Activated CD8-positive, alpha-beta memory T cell treated with anti-CD3 and anti-CD28 coated beads for 48 hours (primary cell): ENCODE data around the gene TENM3.

Source experiments
- DNase-seq, 3 experiments: peaks; one replicate each; pipeline ENCODE4 v3.0.0-alpha.2; 2020; ENCODE audit warnings: low read depth in 2 of 3, low spot score in 2 of 3

TENM3 gene

DNA sequence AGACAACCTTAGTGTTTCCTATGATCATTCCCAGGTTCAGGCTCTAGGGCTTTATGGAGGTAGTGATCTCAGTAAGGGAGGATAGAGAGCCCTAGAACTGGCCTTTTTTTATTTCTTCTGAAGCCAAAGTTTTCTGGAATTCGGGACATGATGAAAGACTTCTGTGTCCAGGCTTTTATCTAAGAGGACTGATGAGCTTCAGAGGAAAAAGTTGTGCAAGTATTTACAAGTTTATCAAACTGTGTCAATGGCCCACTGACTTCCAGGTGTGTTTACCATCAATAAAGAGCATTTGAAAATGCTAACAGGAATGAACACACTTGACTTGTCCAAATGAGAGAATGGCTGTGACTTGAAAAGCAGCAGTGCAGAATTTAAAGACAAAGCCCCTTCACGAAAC lies 419.3 kb downstream of the TENM3 start:
- no peak for DNase-seq

DNA sequence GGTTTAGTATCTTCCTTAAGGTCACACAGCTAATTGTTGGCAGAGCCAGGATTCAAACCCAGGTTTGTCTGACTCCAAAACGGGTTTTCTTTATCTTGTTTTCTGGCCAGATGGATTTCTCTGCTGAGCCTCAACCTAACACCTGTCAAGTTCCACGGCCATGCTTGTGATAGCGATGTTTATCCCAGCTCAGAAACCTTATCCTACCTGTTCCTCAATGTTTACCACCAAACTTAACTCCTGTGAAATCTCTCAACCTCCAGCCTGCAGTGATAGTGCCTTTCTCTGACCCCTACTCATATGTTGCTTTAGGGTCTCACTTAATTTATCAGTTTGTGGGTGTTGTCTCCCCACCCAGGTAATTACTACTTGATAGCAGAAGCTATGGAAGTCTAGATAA lies 428.0 kb downstream of the TENM3 start:
- no peak for DNase-seq

DNA sequence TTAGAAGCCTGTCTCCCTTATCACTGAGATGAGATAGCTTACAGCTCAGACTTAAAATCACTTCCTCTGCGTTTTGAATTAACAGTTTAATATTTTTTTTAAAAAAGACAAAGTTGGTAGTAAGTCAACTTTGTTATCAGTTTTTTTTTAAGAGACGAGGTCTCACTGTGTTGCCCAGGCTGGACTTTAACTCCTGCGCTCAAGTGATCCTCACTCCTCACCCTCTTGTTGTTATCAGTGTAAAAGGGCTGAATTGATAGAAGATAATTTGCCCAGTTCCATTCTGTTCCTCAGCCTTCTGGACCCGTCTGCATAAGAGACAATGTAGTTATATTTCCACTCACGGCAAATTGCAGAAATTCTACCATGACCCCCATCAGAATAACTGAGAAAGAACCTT lies 428.5 kb downstream of the TENM3 start:
- no peak for DNase-seq

DNA sequence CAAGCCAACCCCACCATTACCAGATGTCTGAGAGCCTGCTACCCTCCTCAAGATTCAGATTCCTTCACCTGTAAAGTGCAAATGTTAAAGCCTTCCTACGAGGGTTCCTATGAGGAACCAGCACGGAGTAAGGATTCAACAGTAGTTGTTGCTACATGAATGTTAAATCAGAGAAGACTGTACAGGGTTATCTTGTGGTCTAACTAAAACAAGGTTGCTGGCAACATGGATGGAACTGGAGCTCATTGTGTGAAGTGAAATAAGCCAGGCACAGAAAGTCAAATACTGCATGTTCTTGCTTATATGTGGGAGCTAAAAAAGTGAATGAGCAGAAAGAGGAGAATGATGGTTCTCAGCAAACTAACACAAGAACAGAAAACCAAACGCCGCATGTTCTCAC lies 435.4 kb downstream of the TENM3 start:
- DNase-seq: no peak

DNA sequence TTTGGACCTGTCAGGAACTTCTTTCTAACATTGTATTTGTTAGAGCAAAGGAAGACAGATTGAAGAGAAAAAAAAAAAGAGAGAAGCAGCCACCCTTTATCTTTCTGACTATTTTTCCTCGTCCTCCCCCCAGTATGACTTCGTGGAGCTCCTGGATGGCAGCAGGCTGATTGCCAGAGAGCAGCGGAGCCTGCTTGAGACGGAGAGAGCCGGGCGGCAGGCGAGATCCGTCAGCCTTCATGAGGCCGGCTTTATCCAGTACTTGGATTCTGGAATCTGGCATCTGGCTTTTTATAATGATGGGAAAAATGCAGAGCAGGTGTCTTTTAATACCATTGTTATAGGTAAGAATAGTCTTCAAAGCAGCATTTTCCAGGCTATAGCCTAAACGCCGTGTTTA lies 436.3 kb downstream of the TENM3 start:
- DNase-seq: no peak

DNA sequence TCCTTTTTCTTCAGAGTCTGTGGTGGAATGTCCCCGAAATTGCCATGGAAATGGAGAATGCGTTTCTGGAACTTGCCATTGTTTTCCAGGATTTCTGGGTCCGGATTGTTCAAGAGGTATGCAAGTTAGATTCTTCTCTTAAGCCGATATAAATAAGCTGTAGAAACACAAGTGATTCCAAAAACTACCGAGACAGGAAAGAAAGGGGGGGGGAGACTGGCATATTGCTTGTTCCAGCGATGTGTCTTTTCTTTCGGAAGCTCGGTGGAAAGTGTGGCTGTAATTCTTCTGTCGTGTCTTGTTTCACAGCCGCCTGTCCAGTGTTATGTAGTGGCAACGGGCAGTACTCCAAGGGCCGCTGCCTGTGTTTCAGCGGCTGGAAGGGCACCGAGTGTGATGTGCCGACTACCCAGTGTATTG lies 437.0 kb downstream of the TENM3 start:
- DNase-seq: no peak

DNA sequence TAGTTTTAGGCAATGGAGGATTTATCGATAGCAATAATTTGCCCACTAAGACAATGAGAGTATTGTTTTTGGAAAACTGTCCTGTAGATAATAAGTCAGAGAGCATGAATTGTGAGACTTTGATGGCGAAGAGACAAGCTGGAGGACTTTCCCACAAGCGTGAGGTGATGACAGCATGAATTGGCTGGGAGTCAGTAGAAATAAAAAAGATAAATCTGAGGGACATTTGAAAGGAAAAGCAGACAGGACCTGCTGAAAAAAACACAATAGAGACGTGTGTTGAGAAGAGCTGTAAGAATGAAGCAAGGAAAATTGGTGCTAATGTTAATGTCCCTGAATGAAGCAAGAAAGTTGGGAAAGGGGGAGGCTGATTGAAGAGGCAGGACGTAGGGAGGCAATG lies 440.5 kb downstream of the TENM3 start:
- DNase-seq: no peak

DNA sequence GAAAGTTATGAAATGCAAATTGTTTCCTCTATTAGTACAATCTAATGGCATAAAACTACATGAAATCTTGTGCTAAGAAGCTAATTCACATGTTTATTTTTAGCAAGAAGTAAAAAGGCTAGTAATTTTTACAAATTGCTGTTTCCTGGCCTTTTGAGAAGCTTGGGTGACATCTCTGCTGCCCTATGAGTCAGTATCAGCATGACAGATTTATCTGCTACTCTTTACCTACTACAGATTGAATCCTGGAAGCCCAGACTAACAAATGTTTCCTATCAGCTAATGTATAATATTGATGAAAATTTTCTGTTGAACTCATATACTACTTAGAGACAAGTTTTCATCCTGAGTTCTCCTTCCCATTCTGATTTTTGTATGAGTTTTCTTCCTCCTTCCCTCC lies 441.6 kb downstream of the TENM3 start:
- DNase-seq: no peak

DNA sequence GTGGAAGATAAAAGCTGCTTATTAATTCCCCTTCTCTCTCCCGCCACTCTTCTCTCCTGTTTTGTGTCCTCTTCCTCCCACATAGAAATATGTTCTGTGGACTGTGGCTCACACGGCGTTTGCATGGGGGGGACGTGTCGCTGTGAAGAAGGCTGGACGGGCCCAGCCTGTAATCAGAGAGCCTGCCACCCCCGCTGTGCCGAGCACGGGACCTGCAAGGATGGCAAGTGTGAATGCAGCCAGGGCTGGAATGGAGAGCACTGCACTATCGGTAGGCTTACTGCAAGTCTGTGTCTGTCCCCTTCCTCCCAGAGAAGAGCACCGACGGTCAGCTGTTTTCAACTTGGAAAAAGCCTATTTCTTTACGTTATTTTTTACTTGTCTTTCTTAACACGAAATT lies 444.9 kb downstream of the TENM3 start:
- no peak for DNase-seq

DNA sequence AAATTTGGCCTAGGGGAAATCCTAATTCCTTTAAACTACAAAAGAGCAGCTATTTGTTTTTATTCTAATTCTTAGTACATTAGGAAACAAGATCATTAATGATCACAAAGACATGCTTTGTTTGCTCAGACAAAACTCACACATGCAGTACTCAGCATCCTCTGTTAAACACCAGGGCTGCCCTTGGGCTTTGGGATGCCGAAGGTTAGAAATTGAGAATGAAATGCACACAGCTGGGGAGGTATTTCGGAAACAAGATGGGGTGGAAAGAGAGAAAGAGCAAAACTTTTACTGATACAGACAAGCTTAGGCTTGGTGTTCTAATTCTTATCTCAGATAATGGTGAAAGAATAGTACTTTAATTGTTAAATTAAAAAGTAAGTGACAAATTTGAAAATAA lies 451.3 kb downstream of the TENM3 start:
- no peak for DNase-seq

DNA sequence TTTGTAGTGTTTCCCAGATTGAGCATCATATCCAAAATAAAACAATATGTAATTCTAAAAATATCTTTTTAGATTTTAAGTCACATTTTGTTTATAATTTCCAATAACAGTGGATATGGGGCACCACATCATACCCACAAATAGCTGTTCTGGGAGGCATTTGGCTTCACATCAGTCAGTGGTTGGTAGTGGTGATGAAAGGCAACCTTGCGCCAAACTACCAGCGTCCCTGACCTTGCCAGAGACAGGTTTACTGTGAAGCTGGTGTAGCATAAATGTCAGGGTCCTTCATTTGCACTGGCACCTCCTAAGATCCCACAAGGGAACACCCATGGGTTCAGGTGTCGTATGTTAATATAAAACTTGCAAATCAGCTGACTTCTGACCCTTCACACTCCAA lies 451.8 kb downstream of the TENM3 start:
- DNase-seq: no peak

DNA sequence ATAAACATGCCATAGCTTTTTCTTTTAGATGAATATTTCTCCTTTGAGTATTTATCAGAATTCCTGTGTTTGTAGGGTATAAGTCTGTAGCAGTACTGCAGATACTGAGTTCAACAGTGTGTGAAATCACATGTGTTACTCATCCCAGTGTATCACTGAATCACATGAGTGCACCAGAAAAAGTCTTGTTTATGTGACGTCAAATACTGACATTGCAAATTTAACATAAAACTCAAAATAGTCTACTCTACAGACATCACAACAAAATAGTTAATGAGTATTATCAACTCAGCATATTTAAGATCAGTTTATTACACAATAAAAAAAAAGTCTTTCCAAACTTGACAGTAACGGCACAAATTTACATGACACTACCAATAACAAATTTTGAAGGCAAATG lies 452.6 kb downstream of the TENM3 start:
- DNase-seq: no peak

DNA sequence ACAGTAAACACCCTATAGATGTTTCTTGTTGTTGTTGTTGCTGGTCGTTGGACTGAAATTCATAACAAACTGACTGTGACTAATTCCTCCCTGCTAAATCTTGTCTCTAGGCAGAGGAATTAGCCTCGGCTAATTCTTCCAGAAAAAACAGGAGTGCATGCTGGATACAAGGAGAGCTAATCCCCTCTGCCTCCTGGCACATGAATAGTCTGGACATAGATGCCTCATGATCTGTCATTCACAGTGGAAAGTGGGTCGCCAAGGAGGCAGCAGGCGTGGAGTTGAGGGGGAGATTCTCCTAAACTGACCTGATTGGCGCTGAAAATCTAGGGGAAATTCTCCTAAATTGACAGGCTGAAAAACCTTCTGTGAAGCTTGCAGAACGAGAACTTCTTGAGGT lies 453.9 kb downstream of the TENM3 start:
- no peak for DNase-seq

DNA sequence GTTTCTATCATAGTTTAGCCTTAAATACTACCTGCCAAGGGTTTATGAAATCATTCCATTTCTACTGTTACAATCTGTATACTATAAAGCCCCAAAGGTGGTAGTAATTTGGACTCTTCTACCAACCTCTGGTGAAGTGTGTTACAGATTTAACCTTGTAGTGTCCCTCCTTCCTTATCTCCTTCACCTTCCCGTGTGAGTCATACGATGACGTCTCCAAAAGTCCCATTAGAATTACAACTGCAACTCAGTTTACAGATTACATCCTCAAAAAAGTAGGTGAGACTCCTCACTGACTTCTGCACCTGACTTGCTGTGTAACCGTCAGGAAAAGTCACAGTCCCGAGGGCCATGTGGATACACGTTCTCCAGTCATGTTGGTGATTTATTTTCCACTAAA lies 455.0 kb downstream of the TENM3 start:
- DNase-seq: no peak

DNA sequence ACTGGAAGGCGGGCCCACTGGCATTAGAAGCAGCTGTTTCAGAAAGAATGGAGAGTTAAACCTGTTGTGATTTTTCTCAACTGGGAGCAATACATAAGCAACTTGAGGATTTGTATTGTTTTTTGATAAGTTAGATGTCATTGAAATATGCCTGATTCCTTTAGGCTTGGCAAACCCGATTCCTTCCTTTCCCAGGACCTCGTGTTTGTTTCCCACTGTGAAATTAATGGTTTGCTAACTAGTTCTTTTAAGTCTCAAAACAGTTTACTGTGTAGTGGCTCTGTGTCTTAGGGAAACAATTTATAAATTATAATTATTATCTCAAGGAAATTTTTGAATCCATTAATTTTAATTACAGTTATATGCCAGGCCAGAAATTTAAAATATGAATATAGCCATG lies 456.0 kb downstream of the TENM3 start:
- DNase-seq: no peak

DNA sequence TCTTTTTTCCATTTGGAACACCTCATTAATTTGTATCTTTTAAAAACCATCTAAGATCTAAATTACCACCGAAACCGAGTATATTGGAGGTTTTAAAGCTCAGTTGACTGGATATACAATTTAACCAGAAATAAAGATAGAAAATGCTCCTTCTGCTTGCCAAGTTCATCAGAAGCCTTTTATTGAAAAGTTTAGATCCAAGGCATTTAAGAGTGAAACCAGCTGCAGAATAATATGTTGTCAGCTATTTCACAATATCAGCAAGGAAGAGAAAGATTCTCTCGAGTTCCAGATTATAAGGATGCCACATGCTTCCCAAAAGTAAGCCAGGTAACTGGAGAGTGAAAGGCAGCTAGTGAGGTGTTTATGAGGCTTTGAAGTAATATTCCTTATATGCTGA lies 456.6 kb downstream of the TENM3 start:
- no peak for DNase-seq

DNA sequence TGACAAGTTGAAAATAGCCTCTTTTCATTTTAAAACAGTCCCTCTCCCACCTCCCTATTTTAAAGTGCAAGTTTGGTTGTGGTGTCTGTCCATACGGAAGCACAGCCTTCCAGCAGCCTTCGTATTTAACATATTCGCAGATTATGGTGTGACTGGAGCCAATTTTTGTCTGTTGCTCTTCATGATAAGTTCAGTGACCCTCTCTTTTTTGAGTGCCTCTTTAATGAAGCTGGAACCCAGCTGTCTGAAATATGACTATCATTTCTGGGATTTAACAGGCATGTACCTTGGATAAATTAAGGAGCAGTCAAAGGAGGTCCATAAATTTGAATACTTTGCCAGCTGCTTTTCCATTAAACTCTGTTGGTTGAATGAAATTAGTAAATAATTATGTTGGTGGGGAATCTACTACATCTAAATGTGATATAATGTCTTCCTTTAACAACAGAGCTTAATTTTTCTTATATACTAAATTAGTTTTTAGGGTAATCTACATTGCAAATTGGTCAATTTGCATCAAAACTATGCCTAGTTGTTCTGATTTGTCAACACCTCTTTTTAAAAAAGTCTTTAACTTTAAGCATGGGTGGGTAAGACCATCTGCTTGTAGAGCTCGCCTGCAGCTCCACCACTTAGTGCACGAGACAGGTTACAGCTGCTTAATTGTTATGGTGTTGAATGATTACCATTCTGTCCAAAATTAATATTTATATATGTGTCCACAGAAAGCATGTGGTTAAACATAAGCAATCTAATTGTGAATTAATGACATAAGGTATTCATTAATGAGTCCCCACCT lies 457.4 kb downstream of the TENM3 start:
- DNase-seq: no peak

DNA sequence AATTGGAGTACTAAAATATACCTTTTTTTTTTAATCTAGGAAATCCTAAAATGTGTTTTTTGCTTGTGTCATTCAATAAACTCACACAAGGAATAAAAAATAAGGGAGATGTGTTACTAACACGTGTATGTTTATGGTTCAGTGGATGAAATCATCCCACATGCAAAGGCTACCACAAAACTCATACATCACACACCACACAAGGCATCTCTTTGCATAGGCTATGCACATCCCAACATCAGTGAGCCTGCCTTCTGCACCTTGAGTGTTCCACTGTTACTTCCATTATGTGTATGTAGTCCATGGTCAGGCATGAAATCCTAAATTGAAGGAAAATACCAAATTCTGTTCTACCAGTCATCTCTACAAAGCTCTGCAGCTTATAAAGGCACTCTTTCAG lies 460.9 kb downstream of the TENM3 start:
- no peak for DNase-seq

DNA sequence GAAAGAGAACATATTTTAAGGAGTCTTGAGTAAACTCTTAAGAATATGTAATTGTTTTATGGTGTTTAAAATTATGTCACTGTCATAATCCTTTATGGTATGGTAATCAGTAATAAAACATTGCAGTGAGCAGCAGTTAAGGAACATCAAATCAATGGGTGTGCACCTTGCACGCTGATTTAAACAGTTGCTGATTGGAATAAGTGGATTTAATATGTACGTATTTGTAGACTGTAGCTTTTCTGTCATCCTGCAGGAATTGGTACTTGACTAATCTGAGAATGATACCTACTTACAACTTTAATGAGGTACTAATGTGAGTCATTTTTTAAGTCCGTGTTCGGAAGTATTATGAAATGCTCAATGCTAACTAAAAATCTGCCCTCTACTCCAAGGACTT lies 461.7 kb downstream of the TENM3 start:
- no peak for DNase-seq

DNA sequence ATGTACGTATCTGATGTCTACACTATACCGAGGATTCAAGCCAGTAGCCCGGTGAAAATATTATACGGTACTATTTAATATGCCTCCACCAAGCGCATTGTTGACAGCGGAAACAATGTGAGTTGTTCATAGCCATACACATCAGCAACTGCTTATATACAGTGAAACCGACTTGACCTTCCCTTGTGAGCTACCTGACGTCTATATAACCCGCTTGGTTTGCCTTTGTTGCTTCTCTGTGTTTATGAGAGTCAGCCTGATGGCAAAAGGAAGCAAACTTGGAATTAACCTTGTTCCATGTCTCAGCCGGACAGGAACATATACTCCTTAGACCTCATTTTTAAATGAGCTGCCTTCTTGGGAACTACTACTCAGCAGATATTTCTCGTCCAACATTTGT lies 462.2 kb downstream of the TENM3 start:
- no peak for DNase-seq

DNA sequence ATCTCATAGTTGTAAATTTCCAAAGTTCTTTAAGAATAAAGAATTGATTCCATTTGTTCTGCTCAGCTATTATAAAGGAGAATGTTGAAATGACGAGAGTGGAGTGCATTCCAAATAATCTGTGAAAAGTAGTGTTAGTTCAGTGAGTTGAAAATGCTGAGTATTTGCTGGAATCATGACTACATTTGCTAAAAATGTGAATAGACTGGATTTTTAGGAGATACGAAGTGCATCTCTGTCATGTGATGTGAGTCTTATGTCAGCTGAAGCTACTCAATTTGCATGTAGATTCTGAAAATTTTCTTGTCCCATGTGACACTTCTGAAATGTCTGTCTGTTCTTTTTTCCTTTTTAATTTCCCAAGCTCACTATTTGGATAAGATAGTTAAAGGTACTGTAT lies 468.0 kb downstream of the TENM3 start:
- no peak for DNase-seq

DNA sequence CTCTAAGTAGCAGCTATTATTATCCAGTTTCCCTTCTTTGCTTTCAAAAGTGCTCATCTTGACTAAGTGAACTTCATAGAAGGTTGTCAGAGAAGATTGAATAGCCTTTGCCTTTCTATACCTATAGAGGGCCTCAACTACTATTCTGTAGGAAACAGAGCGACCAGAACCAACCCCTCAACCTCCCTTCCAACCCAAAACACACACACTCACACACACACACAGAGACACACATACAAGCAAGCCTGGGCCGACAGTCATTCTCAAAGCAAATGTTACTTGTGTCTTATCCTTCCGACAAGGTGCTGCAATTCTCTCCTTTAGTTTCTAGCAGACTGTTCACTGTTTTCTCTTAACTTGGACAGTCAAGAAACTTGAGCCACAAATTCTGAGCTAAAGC lies 472.3 kb downstream of the TENM3 start:
- DNase-seq: no peak

DNA sequence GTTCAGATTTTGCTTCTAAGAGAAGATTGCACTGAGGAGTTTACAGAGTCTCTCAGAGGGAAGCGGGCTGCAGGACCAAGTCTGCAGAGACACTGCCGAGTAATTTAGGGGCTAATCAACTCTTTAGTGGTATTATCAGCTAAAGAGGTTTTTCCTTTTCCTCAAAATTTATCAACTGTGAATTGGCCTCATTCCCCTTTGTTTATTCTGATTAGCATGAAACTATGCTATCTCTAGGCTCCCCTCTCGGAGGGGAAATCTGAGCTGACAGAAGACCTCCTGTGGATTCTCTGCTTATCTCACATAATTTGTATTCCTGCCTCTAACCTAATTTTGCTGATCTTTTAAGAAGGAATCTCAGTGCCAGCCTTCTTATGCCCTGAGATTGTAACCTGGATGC lies 473.0 kb downstream of the TENM3 start:
- no peak for DNase-seq
